K562 (cell line): ENCODE data around the gene TRMT2A. TPM values are rescaled to one million over a fixed set of nuclear protein-coding genes. Genes with fewer than 3 reads are reported as not detected.
A peak's percentile ranks its signal among the peaks of the same experiment; 100 is the strongest.

ENCODE experiments used
- ATF7 ChIP-seq: fragments of 450-650 bp; IDR thresholded peaks from 2 replicates; pipeline ENCODE4 v1.7.1; 2014; ENCODE audit warnings: mild to moderate bottlenecking, moderate library complexity
- CCNT2 ChIP-seq: IDR thresholded peaks from 2 replicates; pipeline ENCODE4 v1.6.1; 2011; ENCODE audit warnings: borderline replicate concordance, low read depth, mild to moderate bottlenecking, moderate library complexity, mixed read lengths, low read length; ENCODE audit not compliant: insufficient read length; ENCODE audit errors: extremely low read depth
- CHAMP1 ChIP-seq: fragments of 450-650 bp; IDR thresholded peaks from 2 replicates; pipeline ENCODE4 v1.6.1; 2016; ENCODE audit warnings: mild to moderate bottlenecking
- COPS2 ChIP-seq: fragments of 450-650 bp; conservative IDR thresholded peaks from 2 replicates; pipeline ENCODE4 v1.6.1; 2016; ENCODE audit warnings: mild to moderate bottlenecking, moderate library complexity
- CTCF ChIP-seq, 3 experiments: IDR thresholded peaks in 2 of 3; conservative IDR thresholded peaks in 1 of 3; 2 replicates each; pipeline ENCODE4 v1.5.1; 2011 to 2012; ENCODE audit warnings: low read length in 3 of 3, mild to moderate bottlenecking in 3 of 3, control low read depth in 2 of 3, improper control_type of control experiment in 1 of 3, inconsistent platforms in 1 of 3, low read depth in 1 of 3, mixed read lengths in 1 of 3, moderate library complexity in 1 of 3; ENCODE audit not compliant: insufficient read depth in 2 of 3
- EP300 ChIP-seq: IDR thresholded peaks from 2 replicates; pipeline ENCODE4 v1.6.1; 2012; ENCODE audit warnings: low read length, improper control_type of control experiment
- ESRRB ChIP-seq: fragments of 250-450 bp; sonication (Bioruptor Pico); IDR thresholded peaks from 2 replicates; pipeline ENCODE4 v1.5.0; 2020; ENCODE audit warnings: mild to moderate bottlenecking, moderate library complexity, borderline replicate concordance
- FOS ChIP-seq: IDR thresholded peaks from 3 replicates; pipeline ENCODE4 v1.6.1; 2011; ENCODE audit not compliant: insufficient read length; ENCODE audit errors: extremely low read depth
- FOXJ3 ChIP-seq: sonication (generic); formaldehyde crosslinking; IDR thresholded peaks from 2 replicates; pipeline ENCODE4 v1.4.0; 2020; ENCODE audit warnings: mild to moderate bottlenecking, missing genetic modification reagents
- HDAC6 ChIP-seq: IDR thresholded peaks from 2 replicates; pipeline ENCODE4 v1.6.1; 2012; ENCODE audit warnings: low read depth, mild to moderate bottlenecking, control low read depth, inconsistent platforms, low read length, moderate library complexity
- HNRNPUL1 ChIP-seq: fragments of 200-400 bp; formaldehyde crosslinking; IDR thresholded peaks from 2 replicates; pipeline ENCODE4 v1.6.1; 2017; ENCODE audit warnings: low read length
- KLF13 ChIP-seq: fragments of 450-650 bp; IDR thresholded peaks from 2 replicates; pipeline ENCODE4 v1.6.1; 2016; ENCODE audit warnings: missing genetic modification characterization, low read depth, mild to moderate bottlenecking, missing compliant biosample characterization, moderate library complexity, borderline replicate concordance
- KLF6 ChIP-seq: fragments of 250-450 bp; sonication (Bioruptor Pico); IDR thresholded peaks from 2 replicates; pipeline ENCODE4 v1.4.0; 2020; ENCODE audit warnings: mild to moderate bottlenecking, moderate library complexity, borderline replicate concordance
- MIER1 ChIP-seq: fragments of 450-650 bp; IDR thresholded peaks from 2 replicates; pipeline ENCODE4 v1.6.1; 2016; ENCODE audit warnings: antibody characterized with exemption, mild to moderate bottlenecking, low read depth
- MXD1 ChIP-seq: fragments of 250-450 bp; sonication (Bioruptor Pico); IDR thresholded peaks from 2 replicates; pipeline ENCODE4 v1.8.0; 2021; ENCODE audit warnings: borderline replicate concordance, mild to moderate bottlenecking, moderate library complexity; ENCODE audit not compliant: poor library complexity, severe bottlenecking
- NBN ChIP-seq: fragments of 450-650 bp; IDR thresholded peaks from 2 replicates; pipeline ENCODE4 v1.6.1; 2016; ENCODE audit warnings: low read depth, mild to moderate bottlenecking
- PPARD ChIP-seq: fragments of 250-450 bp; sonication (Bioruptor Pico); IDR thresholded peaks from 2 replicates; pipeline ENCODE4 v1.8.0; 2022; ENCODE audit warnings: inconsistent platforms, mild to moderate bottlenecking, moderate library complexity
- RBM14 ChIP-seq: fragments of 200-400 bp; formaldehyde crosslinking; IDR thresholded peaks from 2 replicates; pipeline ENCODE4 v1.6.1; 2018; ENCODE audit warnings: low read depth, mild to moderate bottlenecking, low read length, moderate library complexity, borderline replicate concordance; ENCODE audit not compliant: insufficient read depth
- ZBTB34 ChIP-seq: fragments of 250-450 bp; sonication (Bioruptor Pico); IDR thresholded peaks from 2 replicates; pipeline ENCODE4 v1.8.0; 2021; ENCODE audit warnings: mild to moderate bottlenecking, moderate library complexity
- ZKSCAN1 ChIP-seq: fragments of 150-350 bp; IDR thresholded peaks from 2 replicates; pipeline ENCODE4 v1.6.1; 2016; ENCODE audit warnings: low read depth, low read length
- ZNF75A ChIP-seq: fragments of 450-650 bp; formaldehyde crosslinking; IDR thresholded peaks from 2 replicates; pipeline ENCODE4 v1.4.0; 2020; ENCODE audit warnings: mild to moderate bottlenecking
- ZSCAN29 ChIP-seq: fragments of 450-650 bp; IDR thresholded peaks from 2 replicates; pipeline ENCODE4 v1.6.1; 2017
- polyA plus RNA-seq, 8 experiments: library from polyadenylated mRNA; depleted of rRNA in 4 of 8; stranded (reverse) in 5 of 8; unstranded in 3 of 8; fragments of >200 nt; fragmentation: Nextera tagmentation in 2 of 8; fragmentation: Illumina TruSeq in 1 of 8; extraction: Ambion mirVana in 2 of 8; extraction: Trizol in 1 of 8; gene quantifications; 2 replicates each; pipeline versions ENCODE4 v1.2.1 to v1.2.3, GENCODE V29; 2011 to 2014; ENCODE audit warnings: inconsistent platforms in 1 of 8, missing spikeins in 1 of 8
- total RNA-seq, 7 experiments: library from RNA; depleted of rRNA in 6 of 7; stranded (reverse); fragments of >200 nt in 6 of 7; fragmentation: Illumina TruSeq in 2 of 7; extraction: Trizol in 2 of 7; gene quantifications; 2 replicates each; pipeline versions ENCODE4 v1.2.1 to v1.2.3, GENCODE V29; 2011 to 2021; ENCODE audit warnings: low replicate concordance in 1 of 7

Gene TRMT2A
- total and polyA plus RNA-seq, 9 of the 15 experiments (the other 6 are each of a cell fraction or from before 2014, with no cell fraction given) = 1.6 to 265 (median 140) TPM

- TF ChIP-seq PPARD (no peak), ZNF75A (no peak), MIER1 (no peak), ATF7 (peak; percentile 59; the same call in 1 of the 2 replicates), ZKSCAN1 (peak; percentile 37; the same call in 1 of the 2 replicates), RBM14 (peak; percentile 50; the same call in 1 of the 2 replicates), HDAC6 (peak; percentile 41; the same call in 1 of the 2 replicates), EP300 (peak; percentile 40; the same call in 1 of the 2 replicates), CCNT2 (no peak), KLF13 (tag) (no peak), COPS2 (no peak), ZSCAN29 (no peak), HNRNPUL1 (peak; percentile 97), CTCF (IDR thresholded peaks at IDR 0.05 in 2 of 3, conservative IDR thresholded peaks at IDR 0.05 in 1 of 3; ENCODE audit: insufficient read depth in 2 of 3, low read depth in 1 of 3, low read length in 3 of 3) (peak; percentile 97 to 100 (median 99)), KLF6 (peak; percentile 73; the same call in 1 of the 2 replicates), ZBTB34 (CRISPR knock-in tag) (peak; percentile 17; the same call in 1 of the 2 replicates), NBN (no peak; the same call in 1 of the 2 replicates), MXD1 (CRISPR knock-in tag) (no peak), CHAMP1 (no peak), FOS (no peak), ESRRB (CRISPR knock-in tag) (no peak), FOXJ3 (no peak)
These were observed 12.1 kb upstream of the TRMT2A start (continued) for GRCh38 chr22:20128902-20129746.
